ENCODE measurements around the gene ZSCAN12. TPM values are rescaled to one million over a fixed set of nuclear protein-coding genes. Genes with fewer than 3 reads are reported as not detected.

The ZSCAN12 gene
- total and polyA plus RNA-seq, 4 donors, result 1.4 to 17.7 (median 3.8) TPM

GRCh38 chr6:28351493-28351925, 48.0 kb downstream of the ZSCAN12 start:
- DNase-seq (no peak), ATAC-seq (ENCODE audit: insufficient read depth, low FRiP score) (no peak)
- TF ChIP-seq CTCF (IDR thresholded peaks at IDR 0.05; ENCODE audit: control extremely low read depth, extremely low read depth), result no peak
- H3K36me3 ChIP-seq (ENCODE audit: control insufficient read depth in 4 of 4, insufficient read depth in 4 of 4, low read length in 4 of 4), result no peaks in the 10 kb centered on the region
- WGBS, 2 donors, result 59 to 76% methylated on average over 2 of the region's 2 CpGs
- no peak overlapping the region for H3K9ac ChIP-seq (ENCODE audit: insufficient read depth in 1 of 2, low read length in 2 of 2)
- H3K4me3 ChIP-seq, result no peak overlapping the region
- H3K27me3 ChIP-seq (ENCODE audit: control insufficient read depth in 3 of 3, insufficient read depth in 3 of 3, low read length in 2 of 3), result peaks cover 0 to 2% (median 0%) of the 10 kb centered on the region in 3 donors
- no peaks in the 10 kb centered on the region for H3K9me3 ChIP-seq (ENCODE audit: control insufficient read depth in 4 of 4, insufficient read depth in 3 of 4, low read length in 3 of 4)
- no peak overlapping the region for H3K27ac ChIP-seq (ENCODE audit: low read depth in 1 of 2, low read length in 1 of 2)
- peaks cover 0 to 28% (median 9%) of the 10 kb centered on the region in 5 donors for H3K4me1 ChIP-seq (ENCODE audit: control insufficient read depth in 5 of 5, insufficient read depth in 5 of 5, low read length in 5 of 5)

GRCh38 chr6:28351087-28351486, 48.5 kb downstream of the ZSCAN12 start:
- Histone ChIP-seq H3K4me3 (no peak overlapping the region), H3K27ac (ENCODE audit: low read depth in 1 of 2, low read length in 1 of 2) (no peak overlapping the region), H3K36me3 (ENCODE audit: control insufficient read depth in 4 of 4, insufficient read depth in 4 of 4, low read length in 4 of 4) (no peaks in the 10 kb centered on the region), H3K27me3 (ENCODE audit: control insufficient read depth in 3 of 3, insufficient read depth in 3 of 3, low read length in 2 of 3) (peaks cover 0 to 2% (median 0%) of the 10 kb centered on the region in 3 donors), H3K9me3 (ENCODE audit: control insufficient read depth in 4 of 4, insufficient read depth in 3 of 4, low read length in 3 of 4) (no peaks in the 10 kb centered on the region), H3K9ac (ENCODE audit: insufficient read depth in 1 of 2, low read length in 2 of 2) (no peak overlapping the region), H3K4me1 (ENCODE audit: control insufficient read depth in 5 of 5, insufficient read depth in 5 of 5, low read length in 5 of 5) (peaks cover 0 to 24% (median 9%) of the 10 kb centered on the region in 5 donors)
- no peak for DNase-seq
- 49 to 60% methylated on average over 2 of the region's 2 CpGs for WGBS, 2 donors
- no peak for TF ChIP-seq CTCF (IDR thresholded peaks at IDR 0.05; ENCODE audit: control extremely low read depth, extremely low read depth)
- no peak for ATAC-seq (ENCODE audit: insufficient read depth, low FRiP score)

GRCh38 chr6:28349892-28350737, 49.4 kb downstream of the ZSCAN12 start, which contains the start of gene ZKSCAN3:
Gene ZKSCAN3 (plus strand): TSS chr6:28349947. CDS start chr6:28359587, 9,640 bp downstream.
- Histone ChIP-seq H3K4me1 (ENCODE audit: control insufficient read depth in 5 of 5, insufficient read depth in 5 of 5, low read length in 5 of 5) (peaks cover 0 to 17% (median 6%) of the 10 kb centered on the region in 5 donors), H3K27me3 (ENCODE audit: control insufficient read depth in 3 of 3, insufficient read depth in 3 of 3, low read length in 2 of 3) (peaks cover 0 to 2% (median 0%) of the 10 kb centered on the region in 3 donors), H3K27ac (ENCODE audit: low read depth in 1 of 2, low read length in 1 of 2) (peak within 1 kb of the TSS; percentile 47 to 96), H3K4me3 (peak within 1 kb of the TSS; percentile 95), H3K9ac (ENCODE audit: insufficient read depth in 1 of 2, low read length in 2 of 2) (peak within 1 kb of the TSS; percentile 80 to 88), H3K36me3 (ENCODE audit: control insufficient read depth in 4 of 4, insufficient read depth in 4 of 4, low read length in 4 of 4) (no peaks in the 10 kb centered on the region), H3K9me3 (ENCODE audit: control insufficient read depth in 4 of 4, insufficient read depth in 3 of 4, low read length in 3 of 4) (no peaks in the 10 kb centered on the region)
- no peak for TF ChIP-seq CTCF (IDR thresholded peaks at IDR 0.05; ENCODE audit: control extremely low read depth, extremely low read depth)
- peak; percentile 86 to 94 (median 88) for DNase-seq
- ATAC-seq (ENCODE audit: insufficient read depth, low FRiP score), result peak; percentile 95
- WGBS, 2 donors, result 1 to 2% methylated on average over 30 of the region's 30 CpGs
